Activated T-helper 1 cell treated with Interleukin-2 at 50 U/mL for 16 hours (primary cell): ENCODE data around the gene CEP250.
"Not testable (repeated sequence)": the region's sequence is repeated elsewhere in the genome, so short reads cannot be mapped to it uniquely, and the experiment has no call there.

Experiments
- DNase-seq: peaks from one replicate; pipeline ENCODE4 v3.0.0-alpha.2; 2020; ENCODE audit warnings: low read depth

Gene CEP250

GRCh38 chr20:35451295-35451694 lies 4.1 kb upstream of the CEP250 start:
- DNase-seq: no peak

DNA sequence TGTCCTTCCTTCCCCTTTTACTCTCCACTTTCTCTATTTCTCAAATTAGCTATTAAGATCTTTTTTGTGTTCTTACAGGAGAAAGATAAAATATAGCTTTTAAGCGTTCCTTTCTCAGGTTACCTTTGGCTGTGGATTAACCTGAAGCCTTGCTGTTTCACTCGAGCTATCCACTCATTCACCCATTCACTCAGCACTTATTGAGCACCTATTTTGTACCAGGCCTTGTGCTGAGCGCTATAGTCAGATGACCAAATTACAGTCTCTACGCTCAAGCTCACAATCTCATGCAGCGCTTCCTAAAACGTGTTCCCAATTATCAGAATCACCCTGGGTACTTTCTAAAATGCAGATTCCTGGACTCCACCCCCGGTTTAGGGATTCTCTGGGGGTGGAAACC lies 1.8 kb upstream of the CEP250 start:
- DNase-seq: no peak

DNA sequence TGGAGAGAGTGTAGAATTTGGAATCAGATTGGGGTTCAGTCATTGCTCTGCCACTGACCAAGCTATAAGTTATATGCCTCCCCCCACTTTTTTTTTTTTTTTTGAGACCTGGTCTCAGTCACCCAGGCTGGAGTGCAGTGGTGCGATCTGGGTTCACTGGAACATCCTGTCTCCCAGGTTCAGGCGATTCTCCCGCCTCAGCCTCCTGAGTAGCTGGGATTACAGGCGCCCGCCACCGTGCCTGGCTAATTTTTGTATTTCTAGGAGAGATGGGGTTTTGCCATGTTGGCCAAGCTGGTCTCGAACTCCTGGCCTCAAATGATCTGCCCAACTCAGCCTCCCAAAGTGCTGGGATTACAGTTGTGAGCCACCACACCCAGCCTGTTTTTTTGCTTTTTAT lies 1.3 kb downstream of the CEP250 start:
- DNase-seq: not testable (repeated sequence)

GRCh38 chr20:35457539-35457938 lies 2.1 kb downstream of the CEP250 start:
- not testable (repeated sequence) for DNase-seq

- DNase-seq: no peak
Measured at GRCh38 chr20:35458388-35458787, 3.0 kb downstream of the CEP250 start.

GRCh38 chr20:35461620-35462019 lies 6.2 kb downstream of the CEP250 start:
- no peak for DNase-seq

DNA sequence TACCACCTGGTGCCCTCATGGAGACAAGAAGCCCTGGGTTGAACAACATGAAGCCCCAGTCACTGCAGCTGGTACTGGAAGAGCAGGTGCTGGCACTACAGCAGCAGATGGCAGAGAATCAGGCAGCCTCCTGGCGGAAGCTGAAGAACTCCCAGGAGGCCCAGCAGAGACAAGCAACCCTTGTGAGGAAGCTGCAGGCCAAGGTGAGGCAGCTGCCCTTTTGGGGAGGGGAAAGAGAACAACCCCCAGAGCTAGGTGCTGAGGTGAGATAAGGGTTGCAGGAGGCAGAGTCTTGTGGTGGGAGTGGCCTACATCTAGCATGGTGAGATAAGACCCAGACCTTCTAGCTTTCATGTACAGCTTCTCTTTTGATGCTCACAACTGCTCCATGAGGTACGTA lies 7.0 kb downstream of the CEP250 start:
- no peak for DNase-seq

DNA sequence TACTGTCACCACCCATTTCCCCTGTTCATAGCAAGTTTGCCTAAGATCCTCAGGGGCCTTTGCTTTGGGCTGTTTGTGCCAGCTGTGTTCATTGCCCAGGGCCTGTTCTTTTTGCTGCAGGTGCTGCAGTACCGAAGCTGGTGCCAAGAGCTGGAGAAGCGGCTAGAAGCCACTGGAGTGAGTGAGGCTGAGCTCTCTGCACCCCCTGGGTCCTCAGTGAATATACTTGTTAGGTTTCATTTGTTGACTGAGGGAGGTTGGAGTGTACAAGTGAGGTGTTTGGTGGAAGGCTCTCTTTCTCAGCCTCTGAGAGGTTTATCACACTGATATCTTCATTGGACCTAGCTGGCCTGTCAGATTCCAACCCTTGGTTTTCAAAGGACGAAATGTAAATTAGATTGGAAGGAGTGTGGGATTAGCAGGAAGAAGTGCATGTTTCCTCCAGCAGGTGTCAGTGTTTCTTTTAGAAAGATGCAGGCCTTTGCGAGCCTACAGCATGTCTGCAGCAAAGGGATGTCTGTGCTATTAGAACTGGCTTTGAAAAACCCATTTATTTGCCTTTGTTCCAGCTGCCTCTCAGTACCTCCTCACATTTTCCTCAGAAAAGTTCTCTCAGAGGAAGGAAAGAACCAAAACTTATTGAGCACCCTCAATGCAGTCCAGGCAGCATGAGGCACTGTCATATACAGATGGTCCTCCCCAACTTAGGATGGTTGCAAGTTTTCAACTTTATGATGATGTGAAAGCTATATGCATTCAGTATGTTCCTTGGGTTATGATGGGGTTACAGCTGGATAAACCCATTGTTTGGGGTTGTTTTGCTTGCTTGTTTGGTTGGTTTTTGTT lies 8.3 kb downstream of the CEP250 start:
- DNase-seq: no peak

DNA sequence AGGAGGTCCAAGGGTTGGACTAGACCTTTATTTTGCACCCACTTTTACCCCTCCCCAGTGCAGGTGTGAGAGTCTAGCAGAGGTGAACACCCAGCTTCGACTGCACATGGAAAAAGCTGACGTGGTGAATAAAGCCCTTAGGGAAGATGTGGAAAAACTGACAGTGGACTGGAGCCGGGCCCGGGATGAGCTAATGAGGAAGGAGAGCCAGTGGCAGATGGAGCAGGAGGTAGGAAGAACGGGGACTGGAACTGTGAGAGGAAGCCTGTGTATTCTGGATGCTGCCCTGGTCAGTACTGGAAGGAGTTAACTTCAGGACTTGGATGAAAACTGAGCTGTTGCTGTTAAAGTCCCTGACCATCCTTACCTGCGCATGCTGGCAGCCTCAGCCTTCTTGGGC lies 10.6 kb downstream of the CEP250 start:
- no peak for DNase-seq

DNA sequence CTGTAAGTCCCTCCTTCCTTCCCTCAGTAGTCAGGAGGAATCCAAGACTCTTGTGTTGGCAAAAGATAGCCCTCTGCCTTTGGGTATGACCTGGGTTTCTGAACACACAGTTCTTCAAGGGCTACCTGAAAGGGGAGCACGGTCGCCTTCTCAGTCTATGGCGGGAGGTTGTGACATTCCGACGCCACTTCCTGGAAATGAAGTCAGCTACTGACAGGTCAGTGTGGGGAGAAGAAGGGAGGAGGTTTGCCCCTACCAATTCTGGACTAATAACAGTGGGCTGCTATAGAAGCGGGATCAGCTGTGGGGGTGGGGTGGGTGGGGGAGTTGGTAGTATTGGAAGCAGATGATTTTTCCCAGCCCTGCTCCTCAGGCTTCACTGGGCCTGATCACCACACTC lies 11.5 kb downstream of the CEP250 start:
- DNase-seq: no peak

DNA sequence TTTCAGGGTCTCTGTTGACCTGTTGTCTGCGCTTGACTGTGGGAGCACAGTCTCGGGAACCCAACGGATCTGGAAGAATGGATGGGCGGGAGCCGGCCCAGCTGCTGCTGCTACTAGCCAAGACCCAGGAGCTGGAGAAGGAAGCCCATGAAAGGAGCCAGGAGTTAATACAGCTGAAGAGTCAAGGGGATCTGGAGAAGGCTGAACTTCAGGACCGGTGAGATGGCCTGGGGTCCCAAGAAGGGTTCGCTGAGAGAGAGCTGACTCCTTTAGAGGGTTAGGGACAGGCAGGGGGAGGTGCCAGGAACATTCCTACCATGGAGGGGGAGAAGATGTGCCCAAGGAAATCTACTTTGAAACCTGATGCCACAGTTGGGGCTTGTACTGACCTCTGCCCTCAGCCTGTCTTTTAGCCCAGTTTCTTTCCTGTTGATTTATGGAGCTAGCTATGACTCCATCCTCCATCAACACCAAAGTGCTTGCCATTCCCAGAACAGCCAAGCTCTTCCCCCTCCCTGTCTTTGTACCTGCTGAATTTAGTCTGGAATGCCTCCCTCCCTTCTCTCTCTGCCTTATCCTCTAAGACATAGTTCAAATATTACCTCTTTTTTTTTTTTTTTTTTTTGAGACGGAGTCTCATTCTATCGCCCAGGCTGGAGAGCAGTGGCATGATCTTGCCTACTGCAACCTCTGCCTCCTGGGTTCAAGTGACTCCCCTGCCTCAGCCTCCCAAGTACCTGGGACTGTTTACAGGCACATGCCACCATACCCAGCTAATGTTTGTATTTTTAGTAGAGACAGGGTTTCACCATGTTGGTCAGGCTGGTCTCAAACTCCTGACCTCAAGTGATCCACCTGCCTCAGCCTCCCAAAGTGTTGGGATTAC lies 12.2 kb downstream of the CEP250 start:
- DNase-seq: no peak

DNA sequence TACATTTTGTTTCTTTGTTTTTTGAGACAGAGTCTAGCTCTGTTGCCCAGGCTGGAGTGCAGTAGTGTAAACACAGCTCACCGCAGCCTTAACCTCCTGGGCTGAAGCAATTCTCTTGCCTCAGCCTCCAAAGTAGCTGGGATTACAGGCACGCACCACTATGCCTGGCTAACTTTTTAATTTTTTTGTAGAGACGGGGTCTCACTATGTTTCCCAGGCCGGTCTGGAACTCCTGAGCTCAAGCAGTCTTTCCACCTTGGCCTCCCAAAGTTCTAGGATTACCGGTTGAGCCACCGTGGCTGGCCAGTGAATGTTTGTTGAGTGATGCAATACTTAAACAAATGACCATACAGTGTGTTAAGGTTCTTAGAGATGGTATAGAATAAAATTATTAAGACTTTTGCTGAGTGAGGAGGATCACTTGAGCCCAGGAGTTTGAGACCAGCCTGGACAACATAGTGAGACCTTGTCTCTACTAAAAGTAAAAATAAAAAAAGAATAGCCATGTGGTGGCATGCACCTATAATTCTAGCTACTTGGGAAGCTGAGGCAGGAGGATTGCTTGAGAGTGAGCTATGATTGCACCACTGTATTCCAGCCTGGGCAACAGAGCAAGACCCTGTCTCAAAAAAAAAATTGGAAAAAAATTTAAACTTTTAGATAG lies 13.4 kb downstream of the CEP250 start:
- DNase-seq: no peak

DNA sequence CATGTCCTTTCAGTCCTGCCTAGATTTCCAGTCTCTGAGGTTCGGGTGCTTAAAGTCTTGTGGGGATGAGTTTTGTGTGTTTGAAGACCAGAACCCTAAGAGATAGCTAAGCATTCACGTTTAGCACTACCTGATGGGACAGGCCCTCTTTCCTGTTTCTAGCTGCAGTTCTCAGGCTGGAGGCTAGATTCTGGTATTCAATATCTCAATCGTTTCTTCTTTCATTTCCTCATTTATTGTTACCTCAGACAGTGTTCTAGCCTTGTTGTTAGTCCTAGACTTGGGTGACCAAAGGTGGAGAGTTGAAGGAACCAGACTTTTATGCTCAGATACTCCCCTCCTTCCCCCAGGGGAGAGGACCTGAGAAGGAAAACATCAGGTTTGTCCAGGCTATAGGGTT lies 16.8 kb downstream of the CEP250 start:
- DNase-seq: no peak

DNA sequence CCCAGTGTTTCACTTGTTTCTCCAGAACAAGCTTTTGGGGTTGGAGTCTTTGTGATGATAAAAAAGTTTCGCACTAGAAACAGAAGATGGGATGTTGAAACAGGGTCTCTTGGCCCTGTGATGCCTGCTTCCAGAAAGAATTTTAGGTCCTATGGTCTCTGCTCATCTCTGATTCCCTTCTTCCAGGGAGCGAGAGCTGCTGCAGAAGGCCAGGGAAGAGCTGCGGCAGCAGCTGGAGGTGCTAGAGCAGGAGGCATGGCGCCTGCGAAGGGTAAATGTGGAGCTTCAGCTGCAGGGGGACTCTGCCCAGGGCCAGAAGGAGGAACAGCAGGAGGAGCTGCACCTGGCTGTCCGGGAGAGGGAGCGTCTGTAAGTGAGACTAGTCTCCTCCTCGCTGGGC lies 18.3 kb downstream of the CEP250 start:
- no peak for DNase-seq

DNA sequence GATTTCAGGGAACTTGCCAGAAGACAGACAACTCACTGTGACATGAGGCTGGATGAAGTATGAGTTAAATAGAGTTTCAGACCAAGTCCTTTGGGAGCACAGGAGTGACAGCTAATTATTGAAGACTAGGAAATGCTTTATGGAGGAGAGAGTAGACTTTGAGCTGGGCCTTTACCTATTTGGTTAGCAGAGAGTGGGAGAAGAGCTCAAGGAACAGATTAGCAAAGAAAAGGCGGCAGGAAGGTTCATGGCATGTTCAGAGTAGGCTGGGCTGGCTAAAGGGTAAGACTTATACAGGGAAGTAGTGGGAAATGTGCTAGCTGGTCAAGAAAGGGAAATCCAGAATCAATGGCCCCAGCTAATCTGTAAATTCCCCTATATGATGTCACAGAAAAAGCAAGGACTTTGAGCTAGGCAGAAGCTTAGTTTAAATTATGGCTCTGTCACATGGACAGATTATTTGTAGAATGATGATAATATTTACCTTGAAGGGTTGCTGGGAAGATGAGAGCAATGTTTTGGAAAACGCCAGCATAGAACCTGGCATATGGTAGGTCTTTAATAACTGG lies 19.0 kb downstream of the CEP250 start:
- DNase-seq: no peak

DNA sequence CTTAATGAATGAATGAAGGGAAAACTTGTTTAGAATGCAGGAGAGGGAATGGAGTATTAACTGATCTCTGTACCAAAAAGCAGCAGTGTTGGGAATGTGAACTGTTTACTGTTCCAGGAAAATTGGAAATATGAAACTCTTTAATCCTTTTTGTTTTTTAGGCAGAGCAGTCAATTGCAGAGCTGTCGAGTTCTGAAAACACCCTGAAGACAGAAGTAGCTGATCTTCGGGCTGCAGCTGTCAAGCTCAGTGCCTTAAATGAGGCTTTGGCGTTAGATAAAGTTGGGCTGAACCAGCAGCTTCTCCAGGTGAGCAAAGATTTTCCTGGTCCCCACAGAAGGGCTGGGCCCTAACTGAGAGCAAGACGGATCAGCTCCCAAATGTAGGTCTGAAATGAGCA lies 20.9 kb downstream of the CEP250 start:
- no peak for DNase-seq

- no peak for DNase-seq
Measured at GRCh38 chr20:35478804-35479472, 23.5 kb downstream of the CEP250 start.

DNA sequence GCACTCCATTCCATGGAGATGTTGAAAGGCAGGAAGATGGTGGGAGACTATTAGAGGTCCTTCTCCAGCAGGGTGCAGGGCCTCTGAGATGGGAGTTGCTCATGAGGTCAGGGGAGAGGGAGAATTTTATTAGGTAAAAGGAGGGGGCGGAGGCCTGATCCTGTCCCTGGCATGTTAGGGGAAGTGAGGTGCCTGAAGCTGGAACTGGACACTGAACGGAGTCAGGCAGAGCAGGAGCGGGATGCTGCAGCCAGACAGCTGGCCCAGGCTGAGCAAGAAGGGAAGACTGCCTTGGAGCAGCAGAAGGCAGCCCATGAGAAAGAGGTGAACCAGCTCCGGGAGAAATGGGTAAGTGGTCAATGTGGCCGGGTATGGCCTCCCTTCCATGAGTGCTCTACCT lies 24.4 kb downstream of the CEP250 start:
- DNase-seq: no peak

- DNase-seq: no peak
Measured at GRCh38 chr20:35487479-35487878, 32.1 kb downstream of the CEP250 start.

- no peak for DNase-seq
Measured at GRCh38 chr20:35489717-35490116, 34.3 kb downstream of the CEP250 start.

DNA sequence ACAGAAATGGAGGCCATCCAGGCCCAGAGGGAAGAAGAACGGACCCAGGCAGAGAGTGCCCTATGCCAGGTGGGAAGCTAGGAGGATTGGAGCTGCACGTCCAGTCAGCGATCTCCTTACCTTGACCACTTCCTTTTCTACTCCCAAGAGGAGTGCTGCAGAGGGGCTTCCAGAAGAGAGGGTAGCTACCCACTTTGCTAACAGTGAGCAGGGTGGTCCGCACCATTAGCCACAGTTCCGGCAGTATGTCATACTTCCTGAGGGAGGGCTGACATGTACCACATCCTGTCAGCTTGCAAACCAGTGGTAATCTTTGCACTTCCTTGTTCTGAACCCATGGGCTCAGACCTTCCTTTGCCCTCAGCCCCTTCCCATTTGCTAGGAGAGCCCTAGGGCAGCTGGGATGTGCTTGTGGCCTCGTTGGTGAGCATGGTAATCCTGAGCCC lies 35.4 kb downstream of the CEP250 start:
- peak; percentile 45 for DNase-seq

GRCh38 chr20:35491823-35492222 lies 36.4 kb downstream of the CEP250 start:
- no peak for DNase-seq
